HG03097 (cell line): ENCODE results near the gene TFIP11.

Source experiments
- ATAC-seq: cut with Tn5 transposase; IDR thresholded peaks from one replicate; pipeline ENCODE4 v1.9.1; 2021; ENCODE audit not compliant: unreplicated experiment, low FRiP score

TFIP11 gene

GRCh38 chr22:26452236-26453016 lies 59.8 kb downstream of the TFIP11 start:
- ATAC-seq: no peak

GRCh38 chr22:26450453-26451185 lies 61.7 kb downstream of the TFIP11 start:
- ATAC-seq: no peak

- no peak for ATAC-seq
These were observed 63.3 kb downstream of the TFIP11 start for GRCh38 chr22:26448941-26449340.

GRCh38 chr22:26448334-26448733 lies 63.9 kb downstream of the TFIP11 start:
- ATAC-seq: no peak

- no peak for ATAC-seq
These were observed 64.5 kb downstream of the TFIP11 start for GRCh38 chr22:26447584-26448329.

GRCh38 chr22:26446808-26447515 lies 65.3 kb downstream of the TFIP11 start:
- ATAC-seq: no peak

GRCh38 chr22:26445577-26446275 lies 66.5 kb downstream of the TFIP11 start:
- ATAC-seq: no peak

- no peak for ATAC-seq
These were observed 67.5 kb downstream of the TFIP11 start for GRCh38 chr22:26444777-26445176.

GRCh38 chr22:26443901-26444690 lies 68.2 kb downstream of the TFIP11 start:
- no peak for ATAC-seq

- no peak for ATAC-seq
These were observed 70.1 kb downstream of the TFIP11 start for GRCh38 chr22:26442086-26442756.
